GM21529 (cell line): ENCODE data around the gene FGF8.

Experiments used
- ATAC-seq: cut with Tn5 transposase; IDR thresholded peaks from one replicate; pipeline ENCODE4 v1.9.1; 2021; ENCODE audit not compliant: unreplicated experiment

FGF8 gene

GRCh38 chr10:101741938-101742337 lies 34.0 kb downstream of the FGF8 start:
- ATAC-seq = no peak

- ATAC-seq = no peak
Measured at GRCh38 chr10:101736666-101737065, 39.2 kb downstream of the FGF8 start.

- ATAC-seq = no peak
Measured at GRCh38 chr10:101732096-101732495, 43.8 kb downstream of the FGF8 start.

GRCh38 chr10:101726115-101726387 lies 49.9 kb downstream of the FGF8 start:
- ATAC-seq = no peak

GRCh38 chr10:101725296-101726114 lies 50.4 kb downstream of the FGF8 start:
- peak; percentile 51 for ATAC-seq

GRCh38 chr10:101724446-101724845 lies 51.5 kb downstream of the FGF8 start:
- no peak for ATAC-seq

GRCh38 chr10:101723176-101723575 lies 52.7 kb downstream of the FGF8 start:
- ATAC-seq = no peak

GRCh38 chr10:101721806-101722205 lies 54.1 kb downstream of the FGF8 start:
- no peak for ATAC-seq

- ATAC-seq = no peak
Measured at GRCh38 chr10:101720606-101721230, 55.2 kb downstream of the FGF8 start.
